ENCODE data around the gene EEFSEC. TPM values are rescaled to one million over a fixed set of nuclear protein-coding genes. Genes with fewer than 3 reads are reported as not detected.

The EEFSEC gene
- total RNA-seq, 1 experiment from 2014 or later: 9.5 TPM

DNA sequence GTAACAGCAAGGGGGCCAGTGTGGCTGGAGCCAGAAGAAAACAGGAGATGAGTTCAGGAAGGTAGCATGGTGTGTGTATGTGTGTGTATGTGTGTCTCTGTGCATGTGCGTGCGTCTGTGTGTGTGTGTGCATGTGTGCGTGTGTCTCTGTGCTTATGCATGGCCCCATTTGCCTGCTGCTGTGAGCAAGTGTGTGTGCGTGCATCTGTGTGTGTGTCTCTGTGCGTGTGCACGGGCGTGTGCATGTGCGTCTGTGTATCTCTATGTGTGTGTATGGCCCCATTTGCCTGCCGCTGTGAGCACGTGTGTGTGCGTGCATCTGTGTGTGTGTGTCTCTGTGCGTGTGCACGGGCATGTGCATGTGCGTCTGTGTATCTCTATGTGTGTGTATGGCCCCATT, 7.1 kb upstream of the EEFSEC start:
- peak overlapping the region; percentile 90 for H4K8ac ChIP-seq (replicated peaks; ENCODE audit: insufficient read length, low read depth, low read length)
- H3K56ac ChIP-seq (ENCODE audit: insufficient read length, low read depth, low read length): no peak overlapping the region
- H3K79me2 ChIP-seq (ENCODE audit: insufficient read depth, low read length): no peaks in the 10 kb centered on the region
- peak overlapping the region in 1 of 3 experiments; percentile 32; a peak in 1 of 7 replicates for H3K27ac Mint-ChIP-seq
- no peaks in the 10 kb centered on the region for H3K23me2 ChIP-seq (ENCODE audit: insufficient read length, low read depth, low read length, poor library complexity, severe bottlenecking)
- no peak overlapping the region for H2BK20ac ChIP-seq (ENCODE audit: low read depth, low read length, poor library complexity, severe bottlenecking)
- H3K9ac ChIP-seq (ENCODE audit: extremely low read depth, insufficient read length, low read length): no peak overlapping the region
- no peak overlapping the region; the same call in 1 of the 2 replicates for H3K14ac ChIP-seq (ENCODE audit: insufficient read depth, low read length)
- no peaks in the 10 kb centered on the region for H3K79me1 ChIP-seq (ENCODE audit: insufficient read depth, low read depth, low read length, poor library complexity, severe bottlenecking)
- no peaks in the 10 kb centered on the region; a peak in 1 of 7 replicates for H3K36me3 Mint-ChIP-seq (ENCODE audit: insufficient read depth in 1 of 3, low read depth in 3 of 3)
- H3K27me3 ChIP-seq (ENCODE audit: insufficient read depth, low read length): no peaks in the 10 kb centered on the region
- no peak overlapping the region for H3K4ac ChIP-seq (ENCODE audit: low read depth, low read length)
- no peak overlapping the region for H4K91ac ChIP-seq (ENCODE audit: insufficient read length, low read depth, low read length)
- H3K9me3 ChIP-seq (ENCODE audit: control insufficient read depth, low read depth, low read length): no peaks in the 10 kb centered on the region
- peaks cover 4% of the 10 kb centered on the region for H4K20me1 ChIP-seq (ENCODE audit: control insufficient read depth, insufficient read depth, insufficient read length)
- H4K5ac ChIP-seq (ENCODE audit: insufficient read length, low read depth, low read length): no peak overlapping the region
- TF ChIP-seq, protein P1, sequence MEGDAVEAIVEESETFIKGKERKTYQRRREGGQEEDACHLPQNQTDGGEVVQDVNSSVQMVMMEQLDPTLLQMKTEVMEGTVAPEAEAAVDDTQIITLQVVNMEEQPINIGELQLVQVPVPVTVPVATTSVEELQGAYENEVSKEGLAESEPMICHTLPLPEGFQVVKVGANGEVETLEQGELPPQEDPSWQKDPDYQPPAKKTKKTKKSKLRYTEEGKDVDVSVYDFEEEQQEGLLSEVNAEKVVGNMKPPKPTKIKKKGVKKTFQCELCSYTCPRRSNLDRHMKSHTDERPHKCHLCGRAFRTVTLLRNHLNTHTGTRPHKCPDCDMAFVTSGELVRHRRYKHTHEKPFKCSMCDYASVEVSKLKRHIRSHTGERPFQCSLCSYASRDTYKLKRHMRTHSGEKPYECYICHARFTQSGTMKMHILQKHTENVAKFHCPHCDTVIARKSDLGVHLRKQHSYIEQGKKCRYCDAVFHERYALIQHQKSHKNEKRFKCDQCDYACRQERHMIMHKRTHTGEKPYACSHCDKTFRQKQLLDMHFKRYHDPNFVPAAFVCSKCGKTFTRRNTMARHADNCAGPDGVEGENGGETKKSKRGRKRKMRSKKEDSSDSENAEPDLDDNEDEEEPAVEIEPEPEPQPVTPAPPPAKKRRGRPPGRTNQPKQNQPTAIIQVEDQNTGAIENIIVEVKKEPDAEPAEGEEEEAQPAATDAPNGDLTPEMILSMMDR (conservative IDR thresholded peaks at IDR 0.05): no peak
- peaks cover 32% of the 10 kb centered on the region for H3K27me3 Mint-ChIP-seq (ENCODE audit: low read depth)
- H3T11ph ChIP-seq (ENCODE audit: low read length): no peak overlapping the region
- H2BK12ac ChIP-seq (ENCODE audit: insufficient read length, low read depth, low read length): no peak overlapping the region
- no peak overlapping the region for H2BK5ac ChIP-seq (ENCODE audit: insufficient read length, low read length)
- peak overlapping the region; percentile 74 for H3K23ac ChIP-seq (ENCODE audit: insufficient read length, low read depth, low read length)
- no peak overlapping the region for H2BK15ac ChIP-seq (ENCODE audit: low read depth, low read length)
- no peaks in the 10 kb centered on the region for H3K4me1 Mint-ChIP-seq
- no peak overlapping the region for H3K27ac ChIP-seq (ENCODE audit: insufficient read length, low read depth, low read length)
- WGBS (ENCODE audit: extremely low coverage, insufficient read length, low lambda C conversion rate): no CpG with 5 or more reads among the region's 14 CpGs
- H2AK5ac ChIP-seq (ENCODE audit: insufficient read length, low read length): no peak overlapping the region
- no peaks in the 10 kb centered on the region for H3K4me1 ChIP-seq (ENCODE audit: insufficient read depth, low read length)
- DNase-seq: no peak
- H3K18ac ChIP-seq (ENCODE audit: insufficient read length, low read depth, low read length): no peak overlapping the region
- H3K9me3 Mint-ChIP-seq: no peaks in the 10 kb centered on the region
- no peak overlapping the region for H2BK120ac ChIP-seq (ENCODE audit: low read depth, low read length, poor library complexity, severe bottlenecking)
- H2AFZ ChIP-seq (ENCODE audit: low read length): no peak overlapping the region
- H3K4me2 ChIP-seq (ENCODE audit: insufficient read depth, insufficient read length, low read length): no peak overlapping the region
- no peak overlapping the region for H3K4me3 Mint-ChIP-seq
